NCI-H187 treated with DMSO at 0.1 percent for 48 hours (cell line): ENCODE results near the gene DIAPH3.
"Not testable (repeated sequence)": the region's sequence is repeated elsewhere in the genome, so short reads cannot be mapped to it uniquely, and the experiment has no call there.

Source experiments
- DNase-seq: peaks from one replicate; lab custom pipeline; 2025; lab: John Stamatoyannopoulos, UW

Gene DIAPH3

GRCh38 chr13:60093425-60094019 lies 70.2 kb downstream of the DIAPH3 start:
- peak; percentile 7 for DNase-seq

DNA sequence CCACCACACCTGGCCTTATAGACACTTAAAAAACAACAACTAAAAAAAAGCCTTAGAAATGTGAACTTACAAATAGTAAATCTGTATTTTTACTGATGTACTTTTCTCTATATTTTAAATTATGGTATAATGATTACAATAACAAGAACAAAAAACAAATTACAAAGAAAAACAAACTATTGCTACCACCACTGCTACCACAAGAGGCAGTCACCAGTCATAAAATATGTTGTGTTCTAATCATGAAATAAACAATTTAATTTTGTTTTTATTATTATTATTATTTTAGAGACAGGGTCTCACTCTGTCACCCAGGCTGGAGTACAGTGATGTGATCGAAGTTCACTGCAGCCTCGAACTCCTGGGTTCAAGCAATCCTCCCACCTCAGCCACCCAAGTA lies 72.2 kb downstream of the DIAPH3 start:
- DNase-seq: no peak

- DNase-seq: no peak
Observed at GRCh38 chr13:60090574-60090973, 73.2 kb downstream of the DIAPH3 start.

DNA sequence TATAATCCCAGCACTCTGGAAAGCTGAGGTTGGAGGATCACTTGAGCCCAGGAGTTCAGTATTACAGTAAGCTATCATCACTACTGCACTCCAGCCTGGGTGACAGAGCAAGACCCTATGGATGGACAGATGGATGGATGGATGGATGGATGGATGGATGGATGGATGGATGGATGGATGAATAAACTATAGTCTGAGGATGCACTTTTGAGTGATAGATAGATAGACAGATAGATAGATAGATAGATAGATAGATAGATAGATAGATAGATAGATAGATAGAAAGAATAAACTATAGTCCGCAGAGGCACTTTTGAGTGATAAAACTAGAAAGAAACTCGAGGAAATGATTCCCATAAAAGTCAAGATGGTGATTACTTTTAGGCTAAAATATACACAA lies 79.9 kb downstream of the DIAPH3 start:
- not testable (repeated sequence) for DNase-seq

DNA sequence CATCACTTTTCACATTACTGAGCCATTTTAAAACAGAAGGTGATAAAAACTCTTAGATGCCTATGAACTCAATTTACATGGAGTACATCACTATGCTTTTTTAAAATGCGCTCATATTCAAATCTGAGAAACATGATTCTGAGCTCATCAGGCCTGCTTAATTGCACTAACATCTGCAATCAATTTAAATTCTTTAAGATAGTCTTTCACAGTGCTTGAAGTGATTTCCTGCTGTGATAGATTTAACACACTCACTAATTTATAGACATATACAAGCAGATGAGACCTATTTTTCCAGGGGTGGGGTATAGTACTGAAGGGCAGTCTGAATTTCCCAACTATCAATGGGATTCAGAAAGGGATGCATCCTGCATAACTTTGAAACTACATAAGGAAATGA lies 82.9 kb downstream of the DIAPH3 start:
- DNase-seq: no peak

- no peak for DNase-seq
Observed at GRCh38 chr13:60078226-60078625, 85.5 kb downstream of the DIAPH3 start.

DNA sequence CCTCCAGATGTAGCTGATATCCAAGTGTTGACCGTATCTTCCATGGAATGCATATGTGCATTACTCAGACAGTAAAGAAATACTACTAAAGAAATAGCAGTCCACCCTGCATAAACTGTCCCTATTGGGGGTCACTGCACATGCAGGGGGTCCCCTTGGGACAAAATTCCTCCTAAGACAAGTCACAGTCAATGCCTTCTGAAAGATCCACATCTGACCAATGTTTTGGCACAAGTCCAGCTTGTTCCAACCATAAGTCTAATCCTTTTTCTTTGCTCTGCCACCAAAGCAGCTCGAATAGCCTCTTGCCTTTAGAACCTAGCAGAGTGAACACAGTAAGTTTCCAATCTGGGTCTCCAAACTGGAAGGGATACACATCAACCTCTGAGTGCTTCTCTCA lies 87.9 kb downstream of the DIAPH3 start:
- no peak for DNase-seq

DNA sequence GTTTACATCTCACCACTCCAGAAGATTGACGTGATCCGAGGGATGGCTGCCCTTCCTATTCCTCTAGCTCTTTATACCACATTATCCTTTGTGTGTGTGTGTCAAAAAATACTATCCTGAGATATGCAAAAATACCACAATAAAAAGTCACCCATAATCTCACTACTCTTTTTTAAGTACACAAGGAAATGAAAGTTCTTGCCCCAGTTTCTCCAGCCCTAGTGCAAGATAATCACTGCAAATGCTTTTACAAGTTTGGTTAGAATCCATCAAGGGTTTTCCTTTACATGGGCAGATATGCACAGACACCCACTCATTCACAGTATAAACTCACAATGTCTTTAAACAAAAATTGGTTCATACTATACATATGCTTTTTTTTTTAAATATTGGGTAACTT lies 89.3 kb downstream of the DIAPH3 start:
- DNase-seq: no peak

GRCh38 chr13:60066226-60066625 lies 97.5 kb downstream of the DIAPH3 start:
- DNase-seq: no peak

- DNase-seq: no peak
Observed at GRCh38 chr13:60062502-60062901, 101.2 kb downstream of the DIAPH3 start.

DNA sequence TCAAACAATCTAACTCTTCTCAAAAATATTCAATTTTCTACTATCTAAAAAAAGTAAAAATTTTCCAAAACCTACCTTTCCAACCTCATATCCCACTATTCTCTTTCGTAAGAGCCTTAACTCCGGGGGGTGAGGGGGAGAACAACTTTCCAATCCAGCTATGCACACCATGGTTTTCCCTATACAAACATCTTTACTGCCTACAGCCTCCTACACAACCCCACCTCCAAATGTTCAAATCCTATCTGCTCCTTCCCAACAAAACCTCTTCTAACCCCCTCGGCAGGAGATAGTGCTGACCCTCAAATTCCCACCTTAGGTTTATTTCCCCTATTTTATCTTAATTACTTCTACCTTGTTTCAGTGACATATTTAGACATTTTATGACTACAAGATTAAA lies 102.0 kb downstream of the DIAPH3 start:
- no peak for DNase-seq

- no peak for DNase-seq
Observed at GRCh38 chr13:60051754-60052285, 111.9 kb downstream of the DIAPH3 start.

DNA sequence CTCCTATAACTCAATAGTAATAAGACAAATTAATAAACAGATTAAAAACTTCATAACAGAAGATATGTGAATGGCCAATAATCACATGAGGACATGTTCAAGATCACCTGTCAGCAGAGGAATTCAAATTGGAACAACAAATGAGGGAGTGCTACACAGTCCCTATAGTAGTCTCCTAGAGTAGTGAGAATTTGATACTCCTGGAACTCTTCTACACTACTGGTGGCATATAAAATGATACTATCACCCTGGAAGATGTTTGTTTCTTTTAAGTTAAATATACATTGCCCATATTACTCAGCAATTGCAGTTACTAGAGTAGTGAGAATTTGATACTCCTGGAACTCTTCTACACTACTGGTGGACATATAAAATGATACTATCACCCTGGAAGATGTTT lies 115.4 kb downstream of the DIAPH3 start:
- DNase-seq: not testable (repeated sequence)

- DNase-seq: no peak
Observed at GRCh38 chr13:60047918-60048317, 115.8 kb downstream of the DIAPH3 start.

- DNase-seq: no peak
Observed at GRCh38 chr13:60044321-60044720, 119.4 kb downstream of the DIAPH3 start.

GRCh38 chr13:60043262-60043661 lies 120.5 kb downstream of the DIAPH3 start:
- DNase-seq: no peak

- not testable (repeated sequence) for DNase-seq
Observed at GRCh38 chr13:60040668-60041067, 123.1 kb downstream of the DIAPH3 start.

DNA sequence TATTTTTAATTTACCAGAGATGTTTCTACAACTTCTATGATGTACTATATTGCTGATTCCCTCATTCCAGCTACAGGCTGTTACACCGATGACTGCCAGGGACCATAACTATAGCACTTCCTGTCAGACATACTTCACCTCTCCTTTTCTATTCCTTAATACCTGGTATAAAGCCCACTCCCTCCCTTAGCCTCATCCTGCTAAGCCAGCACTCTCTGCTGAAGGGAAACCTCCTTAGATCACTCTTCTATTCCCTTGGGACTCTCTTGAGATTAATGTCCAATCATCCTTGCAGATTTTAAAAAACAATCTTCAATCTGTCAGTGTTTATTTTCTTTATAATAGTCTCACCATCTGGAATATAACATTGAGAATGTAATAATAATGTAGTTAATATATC lies 127.9 kb downstream of the DIAPH3 start:
- DNase-seq: no peak

DNA sequence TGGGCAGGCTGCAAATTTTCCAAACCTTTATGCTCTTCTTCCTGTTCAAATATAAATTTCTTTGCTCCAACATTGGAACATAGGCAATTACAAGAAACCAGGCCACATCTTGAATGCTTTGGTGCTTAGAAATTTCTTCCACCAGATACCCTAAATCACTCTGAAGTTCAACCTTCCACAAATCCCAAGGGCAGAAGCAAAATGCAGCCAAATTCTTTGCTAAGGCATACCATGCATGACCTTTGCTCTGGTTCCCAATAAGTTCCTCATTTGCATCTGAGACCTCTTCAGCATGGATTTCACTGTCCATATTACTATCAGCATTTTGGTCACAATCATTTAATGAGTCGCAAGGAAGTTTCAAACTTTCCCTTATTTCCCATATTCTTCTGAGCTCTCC lies 130.9 kb downstream of the DIAPH3 start:
- no peak for DNase-seq

- DNase-seq: no peak
Observed at GRCh38 chr13:60028021-60028420, 135.7 kb downstream of the DIAPH3 start.

- DNase-seq: no peak
Observed at GRCh38 chr13:60026286-60026685, 137.4 kb downstream of the DIAPH3 start.

DNA sequence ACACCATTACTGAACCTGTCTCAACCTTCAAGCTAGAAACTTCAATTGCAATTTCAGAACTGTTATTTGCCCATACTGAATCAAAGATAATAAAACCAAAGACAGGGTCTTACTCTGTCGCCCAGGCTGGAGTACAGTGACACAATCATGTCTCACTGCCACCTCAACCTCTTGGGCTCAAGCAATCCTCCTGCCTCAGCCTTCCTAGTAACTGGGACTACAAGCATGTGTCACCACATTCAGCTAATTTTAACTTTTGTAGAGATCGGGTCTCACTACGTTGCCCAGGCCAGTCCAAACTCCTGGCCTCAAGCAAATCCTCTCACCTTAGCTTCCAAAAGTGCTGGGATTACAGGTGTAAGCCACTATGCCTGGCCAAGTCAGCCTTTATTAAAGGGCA lies 143.4 kb downstream of the DIAPH3 start:
- DNase-seq: no peak

DNA sequence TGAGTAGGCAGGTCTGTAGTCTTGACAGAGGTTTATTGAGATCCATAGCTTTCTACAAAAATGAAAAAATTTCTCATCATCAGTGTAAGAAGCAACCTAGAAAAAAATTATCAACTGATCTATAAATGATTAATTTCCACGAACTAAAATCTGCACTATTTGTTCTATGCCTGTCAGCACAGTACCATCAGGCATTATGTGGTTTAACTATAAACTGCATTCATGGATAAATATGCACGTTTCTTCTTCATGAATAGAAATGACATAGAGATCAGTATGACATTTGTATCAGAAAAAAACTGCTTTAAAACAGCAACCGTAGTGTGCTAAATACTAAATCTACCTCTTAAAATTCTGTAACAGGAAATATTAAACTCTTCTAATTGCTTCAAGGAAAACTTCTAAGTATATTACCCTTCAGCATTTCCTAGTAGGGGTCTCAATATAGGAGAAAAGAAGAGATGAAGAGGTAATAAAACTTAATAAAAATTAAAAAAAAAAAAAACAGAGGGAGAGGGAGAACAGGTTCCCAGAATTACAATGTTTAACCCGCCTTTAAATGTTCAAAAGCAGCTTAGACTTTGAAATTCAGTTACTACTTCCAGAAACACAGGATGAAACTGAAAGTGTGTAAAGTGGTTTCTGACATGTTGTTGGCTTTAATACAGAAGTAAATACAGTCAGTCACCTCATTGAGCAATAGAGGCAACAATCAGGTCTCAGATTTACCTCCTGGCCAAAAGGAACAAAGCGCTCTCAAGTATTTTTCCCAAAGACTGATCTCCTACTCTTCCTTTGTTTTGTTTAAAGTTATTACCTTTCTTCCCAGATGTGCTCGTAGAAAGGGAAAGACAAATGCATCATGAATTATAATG lies 144.4 kb downstream of the DIAPH3 start:
- no peak for DNase-seq
